Middle frontal gyrus (tissue), 1 donor: ENCODE measurements around the gene ASAP2.

Experiments used
- DNase-seq: peaks from one replicate; pipeline ENCODE4 v3.0.0-alpha.2; 2015; ENCODE audit warnings: low spot score; ENCODE audit errors: extremely low spot score

ASAP2 gene

GRCh38 chr2:9205963-9206948 lies at the start of gene ASAP2:
ASAP2 (plus strand) TSS chr2:9206812; CDS start chr2:9207105, 293 bp downstream.
- DNase-seq = peak; percentile 58

GRCh38 chr2:9158786-9159779 lies 47.5 kb upstream of the ASAP2 start:
- no peak for DNase-seq

DNA sequence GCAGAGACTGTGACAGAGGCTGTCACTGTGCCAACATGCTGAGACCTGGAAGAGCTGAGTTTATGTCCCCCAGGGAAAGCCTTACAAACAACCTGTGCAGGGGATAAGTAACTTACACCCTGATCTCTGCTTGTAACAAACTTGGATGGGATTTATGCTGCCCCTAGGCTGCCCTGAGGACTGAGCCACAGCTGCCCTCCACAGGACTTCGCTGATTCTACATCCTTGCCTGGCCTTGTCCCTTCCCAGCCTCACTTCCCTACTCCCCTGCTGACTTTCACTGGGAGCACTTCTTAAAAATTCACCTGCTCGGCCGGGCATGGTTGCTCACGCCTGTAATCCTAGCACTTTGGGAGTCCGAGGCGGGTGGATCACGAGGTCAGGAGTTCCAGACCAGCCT lies 45.9 kb upstream of the ASAP2 start:
- no peak for DNase-seq

- no peak for DNase-seq
Observed at GRCh38 chr2:9162841-9163240, 43.8 kb upstream of the ASAP2 start.

DNA sequence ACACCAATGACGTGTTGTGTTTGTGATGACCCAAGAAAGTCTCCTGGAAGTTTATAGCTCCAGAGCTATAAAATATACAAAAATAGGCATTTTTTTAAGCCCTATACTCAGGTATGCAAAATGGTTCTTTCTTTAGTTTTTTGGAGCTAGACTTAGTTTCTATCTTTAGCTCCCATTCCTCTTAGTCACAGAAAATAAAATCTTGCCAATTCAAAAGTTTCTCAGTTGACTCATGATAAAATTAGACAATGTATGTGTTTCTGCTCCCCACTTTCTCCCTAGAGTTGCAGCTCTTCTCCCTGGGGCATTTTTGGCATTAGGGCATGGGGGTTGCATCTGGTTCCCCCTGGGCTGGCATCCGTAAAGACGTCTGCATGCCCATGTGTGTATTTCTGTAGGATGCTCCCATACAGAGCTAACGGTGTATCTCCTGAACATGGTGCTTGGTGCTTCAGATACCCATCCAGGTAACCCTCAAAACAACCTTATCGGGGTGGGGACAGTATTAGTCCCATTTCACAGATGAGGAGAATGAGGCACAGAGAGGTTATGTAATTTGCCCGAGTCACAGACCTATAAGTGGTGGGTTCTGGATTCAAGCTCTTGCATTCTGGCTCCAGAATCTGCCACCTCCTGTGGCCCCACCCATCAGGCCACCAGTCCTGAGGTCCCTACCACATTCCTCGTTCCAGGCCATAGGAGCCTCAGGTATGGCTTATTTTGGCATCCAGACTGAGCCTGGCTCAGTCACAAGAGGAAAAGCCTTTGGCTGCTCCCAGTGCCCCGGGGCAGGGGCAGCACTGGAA lies 43.1 kb upstream of the ASAP2 start:
- no peak for DNase-seq

DNA sequence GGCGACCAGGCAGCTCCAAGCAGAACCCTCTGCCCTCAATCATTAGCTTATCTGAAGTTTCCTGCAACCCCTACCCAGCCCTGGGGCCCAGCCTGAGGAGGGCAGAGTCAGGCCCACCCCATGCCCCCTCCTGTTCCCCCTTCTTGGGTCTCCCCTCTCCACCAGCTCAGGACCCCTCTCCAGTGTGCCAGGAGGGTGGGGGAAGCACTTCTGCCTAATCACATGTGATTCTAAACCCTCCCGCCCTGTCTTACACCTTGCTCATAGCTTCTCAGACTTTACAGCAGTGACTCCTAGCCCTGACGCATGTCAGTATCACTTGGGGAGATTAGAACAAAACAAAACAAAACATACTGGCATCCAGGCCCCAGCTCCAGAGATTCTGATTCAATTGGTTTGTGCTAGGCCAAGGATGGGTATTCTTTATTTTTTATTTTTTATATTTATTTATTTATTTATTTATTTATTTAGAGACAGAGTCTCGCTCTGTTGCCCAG lies 42.5 kb upstream of the ASAP2 start:
- no peak for DNase-seq

- no peak for DNase-seq
Observed at GRCh38 chr2:9165625-9166024, 41.0 kb upstream of the ASAP2 start.

- DNase-seq = no peak
Observed at GRCh38 chr2:9166579-9167377, 39.8 kb upstream of the ASAP2 start.

- no peak for DNase-seq
Observed at GRCh38 chr2:9167718-9168657, 38.6 kb upstream of the ASAP2 start.

- no peak for DNase-seq
Observed at GRCh38 chr2:9168821-9169221, 37.8 kb upstream of the ASAP2 start.

DNA sequence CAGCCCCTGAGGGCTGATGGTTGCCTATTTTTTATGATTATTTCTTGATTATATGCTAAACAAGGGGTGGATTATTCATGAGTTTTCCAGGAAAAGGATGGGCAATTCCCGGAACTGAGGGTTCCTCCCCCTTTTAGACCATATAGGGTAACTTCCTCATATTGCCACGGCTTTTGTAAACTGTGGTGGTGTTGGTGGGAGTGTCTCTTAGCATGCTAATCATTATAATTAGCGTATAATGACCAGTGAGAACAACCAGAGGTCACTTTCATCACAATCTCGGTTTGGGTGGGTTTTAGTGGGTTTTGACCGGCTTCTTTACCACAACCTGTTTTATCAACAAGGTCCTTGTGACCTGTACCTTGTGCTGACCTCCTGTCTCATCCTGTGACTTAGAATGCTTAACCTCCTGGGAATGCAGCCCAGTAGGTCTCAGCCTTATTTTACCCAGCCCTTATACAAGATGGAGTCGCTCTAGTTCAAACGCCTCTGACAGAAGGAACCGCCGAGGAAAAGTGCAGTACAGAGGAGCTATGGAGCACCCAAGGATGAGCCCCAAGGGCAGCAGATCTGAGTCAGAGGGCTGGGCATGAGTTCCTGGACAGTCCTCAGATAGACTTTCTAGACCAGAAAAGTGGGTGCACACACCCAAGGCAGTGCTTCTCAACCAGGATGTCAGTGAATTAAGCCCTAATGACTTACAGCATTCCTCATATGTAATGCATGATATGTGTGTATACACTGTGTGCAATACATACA lies 37.1 kb upstream of the ASAP2 start:
- no peak for DNase-seq

GRCh38 chr2:9170458-9171130 lies 36.0 kb upstream of the ASAP2 start:
- DNase-seq = no peak

DNA sequence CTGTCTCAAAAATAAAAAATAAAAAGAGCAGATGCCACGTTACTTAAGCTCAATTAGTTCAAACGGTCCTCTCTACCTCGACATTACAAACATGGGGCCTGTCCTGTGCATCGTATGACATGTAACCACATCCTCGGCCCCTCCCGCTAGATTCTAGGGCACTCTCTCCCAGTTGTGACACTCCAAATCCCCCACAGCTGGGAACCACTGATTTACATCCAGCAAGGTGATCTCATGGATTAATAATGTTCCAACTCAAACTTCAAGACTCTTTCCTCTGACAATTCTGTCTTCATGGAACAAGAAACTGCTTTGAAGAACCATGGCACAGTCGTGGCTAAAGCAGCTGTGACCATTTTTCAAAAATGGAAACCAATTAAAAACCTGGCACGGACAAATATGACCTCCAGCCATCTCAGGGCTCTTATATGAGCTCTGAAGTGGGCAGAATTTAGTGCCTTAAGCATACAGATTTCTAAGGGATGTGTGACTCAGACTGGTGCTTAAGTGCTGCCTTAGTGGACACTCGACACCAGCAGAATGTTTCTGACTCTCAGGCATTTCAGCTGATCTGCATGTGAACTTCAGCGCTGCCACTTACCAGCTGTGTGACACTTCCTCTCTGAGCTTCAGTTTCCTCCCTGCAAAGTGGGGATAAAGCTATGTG lies 31.7 kb upstream of the ASAP2 start:
- DNase-seq = no peak

GRCh38 chr2:9178110-9178903 lies 28.3 kb upstream of the ASAP2 start:
- no peak for DNase-seq

GRCh38 chr2:9178904-9179571 lies 27.6 kb upstream of the ASAP2 start:
- no peak for DNase-seq
